Measurements from ENCODE around the gene SOX5. TPM values are rescaled to one million over a fixed set of nuclear protein-coding genes. Genes with fewer than 3 reads are reported as not detected.

The SOX5 gene
- total and polyA plus RNA-seq, 7 donors = 0.17 to 2.9 (median 0.47) TPM

DNA sequence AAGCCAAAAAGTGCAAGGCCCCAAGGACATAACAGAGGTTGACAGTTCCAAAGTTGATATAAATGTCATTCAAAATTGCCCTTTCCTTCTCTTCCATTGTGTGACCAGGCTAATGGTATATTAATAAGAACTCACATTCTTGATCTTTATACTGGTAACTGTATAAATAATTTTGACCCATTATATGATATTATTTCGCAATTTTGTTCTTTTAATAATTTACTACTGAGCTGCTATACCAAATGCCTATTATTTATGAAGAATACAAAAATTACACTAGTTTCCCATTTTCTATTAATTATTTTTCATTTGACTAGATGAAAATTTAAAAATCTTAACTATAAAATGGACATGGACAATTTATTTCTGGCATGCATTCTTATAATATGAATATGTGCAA lies 370.2 kb downstream of the SOX5 start:
- no peaks in the 10 kb centered on the region for H3K36me3 ChIP-seq (ENCODE audit: insufficient read depth in 1 of 2, low read depth in 1 of 2)
- intact Hi-C loops (cut with DNase I) = no loop called here

GRCh38 chr12:23576372-23576771 lies 373.1 kb downstream of the SOX5 start:
- intact Hi-C loops (cut with DNase I) = no loop called here
- Histone ChIP-seq H3K36me3 (ENCODE audit: insufficient read depth in 1 of 2, low read depth in 1 of 2) (no peaks in the 10 kb centered on the region), H3K9me3 (no peaks in the 10 kb centered on the region), H3K27ac (no peak overlapping the region), H3K4me3 (no peak overlapping the region), H3K4me1 (no peaks in the 10 kb centered on the region), H3K27me3 (ENCODE audit: insufficient read depth in 3 of 3, low read length in 2 of 3) (no peaks in the 10 kb centered on the region)
- ATAC-seq (no peak), DNase-seq (no peak)
- WGBS, 3 donors = 54 to 60% (median 58%) methylated on average over 2 of the region's 2 CpGs
- TF ChIP-seq, protein P1, sequence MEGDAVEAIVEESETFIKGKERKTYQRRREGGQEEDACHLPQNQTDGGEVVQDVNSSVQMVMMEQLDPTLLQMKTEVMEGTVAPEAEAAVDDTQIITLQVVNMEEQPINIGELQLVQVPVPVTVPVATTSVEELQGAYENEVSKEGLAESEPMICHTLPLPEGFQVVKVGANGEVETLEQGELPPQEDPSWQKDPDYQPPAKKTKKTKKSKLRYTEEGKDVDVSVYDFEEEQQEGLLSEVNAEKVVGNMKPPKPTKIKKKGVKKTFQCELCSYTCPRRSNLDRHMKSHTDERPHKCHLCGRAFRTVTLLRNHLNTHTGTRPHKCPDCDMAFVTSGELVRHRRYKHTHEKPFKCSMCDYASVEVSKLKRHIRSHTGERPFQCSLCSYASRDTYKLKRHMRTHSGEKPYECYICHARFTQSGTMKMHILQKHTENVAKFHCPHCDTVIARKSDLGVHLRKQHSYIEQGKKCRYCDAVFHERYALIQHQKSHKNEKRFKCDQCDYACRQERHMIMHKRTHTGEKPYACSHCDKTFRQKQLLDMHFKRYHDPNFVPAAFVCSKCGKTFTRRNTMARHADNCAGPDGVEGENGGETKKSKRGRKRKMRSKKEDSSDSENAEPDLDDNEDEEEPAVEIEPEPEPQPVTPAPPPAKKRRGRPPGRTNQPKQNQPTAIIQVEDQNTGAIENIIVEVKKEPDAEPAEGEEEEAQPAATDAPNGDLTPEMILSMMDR (IDR thresholded peaks at IDR 0.05) = no peak

More for the DNA sequence above, 370.2 kb downstream of the SOX5 start:
- no peaks in the 10 kb centered on the region for H3K27me3 ChIP-seq (ENCODE audit: insufficient read depth in 3 of 3, low read length in 2 of 3)
- H3K9me3 ChIP-seq = no peaks in the 10 kb centered on the region
- H3K27ac ChIP-seq = no peak overlapping the region
- ATAC-seq (no peak), DNase-seq (no peak)
- H3K4me1 ChIP-seq = no peaks in the 10 kb centered on the region
- 82 to 93% (median 93%) methylated on average over 1 of the region's 1 CpG for WGBS, 3 donors
- H3K4me3 ChIP-seq = no peak overlapping the region
- TF ChIP-seq, protein P1 (IDR thresholded peaks at IDR 0.05) = no peak

- ATAC-seq (no peak), DNase-seq (no peak)
- TF ChIP-seq, protein P1 (IDR thresholded peaks at IDR 0.05) = no peak
- intact Hi-C loops (cut with DNase I) = no loop called here
- no peak overlapping the region for H3K4me3 ChIP-seq
- H3K27ac ChIP-seq = no peak overlapping the region
- H3K9me3 ChIP-seq = no peaks in the 10 kb centered on the region
- 91 to 98% (median 98%) methylated on average over 2 of the region's 2 CpGs for WGBS, 3 donors
- H3K36me3 ChIP-seq (ENCODE audit: insufficient read depth in 1 of 2, low read depth in 1 of 2) = no peaks in the 10 kb centered on the region
- no peaks in the 10 kb centered on the region for H3K4me1 ChIP-seq
- H3K27me3 ChIP-seq (ENCODE audit: insufficient read depth in 3 of 3, low read length in 2 of 3) = no peaks in the 10 kb centered on the region
Measured at GRCh38 chr12:23569356-23569755, 380.1 kb downstream of the SOX5 start.

- ATAC-seq = no peak
Measured at GRCh38 chr12:23566133-23566532, 383.3 kb downstream of the SOX5 start.

More at GRCh38 chr12:23566133-23566532, 383.3 kb downstream of the SOX5 start:
- Histone ChIP-seq H3K27me3 (ENCODE audit: insufficient read depth in 3 of 3, low read length in 2 of 3) (no peaks in the 10 kb centered on the region), H3K4me3 (no peak overlapping the region), H3K9me3 (no peaks in the 10 kb centered on the region), H3K27ac (no peak overlapping the region), H3K36me3 (ENCODE audit: insufficient read depth in 1 of 2, low read depth in 1 of 2) (no peaks in the 10 kb centered on the region), H3K4me1 (no peaks in the 10 kb centered on the region)
- no peak for DNase-seq
- TF ChIP-seq, protein P1 (IDR thresholded peaks at IDR 0.05) = no peak
- intact Hi-C loops (cut with DNase I) = no loop called here
- WGBS, 3 donors = 45 to 50% (median 46%) methylated on average over 2 of the region's 2 CpGs

All from psoas muscle (tissue), 8 donors.